H1 (cell line): ENCODE results near the gene KDSR. TPM values are rescaled to one million over a fixed set of nuclear protein-coding genes. Genes with fewer than 3 reads are reported as not detected.
A peak's percentile ranks its signal among the peaks of the same experiment; 100 is the strongest.

ENCODE experiments used
- CTCF ChIA-PET: fragments of 300-600 bp; sonication (Branson Sonifier 250); formaldehyde crosslinking; loops from one replicate; lab custom pipeline; 2021; ENCODE audit not compliant: partially characterized antibody; lab: Charles Lee
- POLR2A ChIA-PET: fragments of 300-600 bp; sonication (Branson Sonifier 250); formaldehyde crosslinking; loops from one replicate; lab custom pipeline; 2021; ENCODE audit warnings: inconsistent platforms; ENCODE audit not compliant: partially characterized antibody; lab: Charles Lee
- DNase-seq, 2 experiments: peaks; one replicate each; pipeline versions ENCODE4 v3.0.0 to v3.0.0-alpha.2; 2010 to 2022; ENCODE audit warnings: low spot score in 2 of 2, low read depth in 1 of 2, mixed read lengths in 1 of 2
- FAIRE-seq: peaks from 2 replicates; lab custom pipeline; 2011; peaks lifted over from hg19 to GRCh38; lab: Jason Lieb, UNC
- H2AFZ ChIP-seq: 2 replicates; pipeline ENCODE4 v1.8.1; 2012; ENCODE audit warnings: low read length, inconsistent platforms
- H2AK5ac ChIP-seq: 2 replicates; pipeline ENCODE4 v1.6.1; 2013; ENCODE audit warnings: low read depth, low read length
- H2BK120ac ChIP-seq: replicated peaks from 2 replicates; pipeline ENCODE3; 2013; ENCODE audit warnings: low read depth, low read length, inconsistent platforms
- H2BK12ac ChIP-seq: 2 replicates; pipeline ENCODE4 v1.6.1; 2013; ENCODE audit warnings: low read depth, low read length
- H2BK15ac ChIP-seq: 2 replicates; pipeline ENCODE4 v1.6.1; 2013; ENCODE audit warnings: low read length
- H2BK20ac ChIP-seq: 2 replicates; pipeline ENCODE4 v1.6.1; 2013; ENCODE audit warnings: low read length
- H2BK5ac ChIP-seq: 2 replicates; pipeline ENCODE4 v1.6.1; 2013; ENCODE audit warnings: low read depth, low read length
- H3K14ac ChIP-seq: 2 replicates; pipeline ENCODE4 v1.6.1; 2013; ENCODE audit warnings: inconsistent platforms; ENCODE audit not compliant: insufficient read length
- H3K18ac ChIP-seq: 2 replicates; pipeline ENCODE4 v1.6.1; 2013; ENCODE audit warnings: low read length; ENCODE audit errors: extremely low read depth
- H3K23ac ChIP-seq: 2 replicates; pipeline ENCODE4 v1.6.1; 2013; ENCODE audit warnings: inconsistent platforms; ENCODE audit not compliant: insufficient read length
- H3K23me2 ChIP-seq: 2 replicates; pipeline ENCODE4 v1.6.1; 2013; ENCODE audit warnings: low read depth, low read length
- H3K27ac ChIP-seq: 2 replicates; pipeline ENCODE4 v1.6.1; 2011; ENCODE audit warnings: low read depth, low read length, inconsistent platforms
- H3K27me3 ChIP-seq, 4 experiments: replicated peaks in 1 of 4; 1 replicate in 1 of 4; 2 replicates in 3 of 4; pipeline versions ENCODE4 v1.6.1 to v1.8.1; 2011 to 2013; ENCODE audit warnings: low read length in 3 of 4, mild to moderate bottlenecking in 3 of 4, inconsistent platforms in 2 of 4, mixed read lengths in 2 of 4, moderate library complexity in 1 of 4; ENCODE audit not compliant: control insufficient read depth in 3 of 4, insufficient read depth in 3 of 4; ENCODE audit errors: extremely low read depth in 1 of 4
- H3K36me3 ChIP-seq, 4 experiments: 2 replicates each; pipeline versions ENCODE4 v1.6.1 to v1.8.1; 2011 to 2013; ENCODE audit warnings: mild to moderate bottlenecking in 4 of 4, low read length in 3 of 4, moderate library complexity in 2 of 4, control low read depth in 1 of 4, inconsistent platforms in 1 of 4; ENCODE audit not compliant: insufficient read depth in 4 of 4, control insufficient read depth in 2 of 4
- H3K4ac ChIP-seq: replicated peaks from 2 replicates; pipeline ENCODE3; 2013; ENCODE audit warnings: low read length, low read depth, mixed read lengths, inconsistent platforms; ENCODE audit not compliant: insufficient read length
- H3K4me1 ChIP-seq, 4 experiments: replicated peaks in 1 of 4; 1 replicate in 1 of 4; 2 replicates in 3 of 4; pipeline versions ENCODE4 v1.6.1 to v1.8.1; 2011 to 2013; ENCODE audit warnings: low read length in 3 of 4, inconsistent platforms in 2 of 4, mixed read lengths in 1 of 4; ENCODE audit not compliant: insufficient read depth in 4 of 4, control insufficient read depth in 3 of 4
- H3K4me2 ChIP-seq, 2 experiments: 2 replicates each; pipeline versions ENCODE4 v1.6.1 to v1.8.1; 2011 to 2013; ENCODE audit warnings: low read depth in 2 of 2, low read length in 2 of 2, control low read depth in 1 of 2, inconsistent platforms in 1 of 2, mild to moderate bottlenecking in 1 of 2; ENCODE audit not compliant: insufficient read depth in 1 of 2
- H3K4me3 ChIP-seq, 4 experiments: fragments of 200-600, 300-600 bp in 1 of 4; sonication (generic), shearing (Covaris generic), sonication (Bioruptor Twin) in 1 of 4; 2 replicates each; pipeline versions ENCODE4 v1.5.1 to v1.8.1; 2011 to 2016; ENCODE audit warnings: low read length in 4 of 4, low read depth in 3 of 4, control low read depth in 2 of 4, inconsistent platforms in 2 of 4, mild to moderate bottlenecking in 2 of 4, mixed read lengths in 1 of 4, moderate library complexity in 1 of 4; ENCODE audit not compliant: insufficient read depth in 2 of 4; ENCODE audit errors: extremely low read depth in 1 of 4
- H3K56ac ChIP-seq: replicated peaks from 2 replicates; pipeline ENCODE3; 2013; ENCODE audit warnings: low read depth, mild to moderate bottlenecking, mixed read lengths, low read length, inconsistent platforms; ENCODE audit not compliant: insufficient read length
- H3K79me1 ChIP-seq: 2 replicates; pipeline ENCODE4 v1.6.1; 2013; ENCODE audit warnings: low read depth, low read length, control low read depth
- H3K79me2 ChIP-seq, 2 experiments: 2 replicates each; pipeline versions ENCODE4 v1.6.1 to v1.8.1; 2012 to 2013; ENCODE audit warnings: low read length in 2 of 2, mild to moderate bottlenecking in 2 of 2, inconsistent platforms in 1 of 2; ENCODE audit not compliant: insufficient read depth in 2 of 2, control insufficient read depth in 1 of 2
- H3K9ac ChIP-seq, 4 experiments: replicated peaks in 1 of 4; 1 replicate in 1 of 4; 2 replicates in 3 of 4; pipeline versions ENCODE4 v1.6.1 to v1.8.1; 2011 to 2013; ENCODE audit warnings: low read depth in 3 of 4, low read length in 3 of 4, control low read depth in 2 of 4, mild to moderate bottlenecking in 2 of 4, moderate library complexity in 2 of 4, inconsistent platforms in 1 of 4; ENCODE audit errors: extremely low read depth in 1 of 4
- H3K9me3 ChIP-seq, 2 experiments: 2 replicates each; pipeline versions ENCODE4 v1.6.1 to v1.8.1; 2012 to 2013; ENCODE audit warnings: mild to moderate bottlenecking in 2 of 2, moderate library complexity in 2 of 2, control low read depth in 1 of 2, inconsistent platforms in 1 of 2, low read depth in 1 of 2, low read length in 1 of 2, mixed read lengths in 1 of 2; ENCODE audit not compliant: insufficient read depth in 2 of 2
- H4K20me1 ChIP-seq, 2 experiments: replicated peaks in 1 of 2; 2 replicates each; pipeline versions ENCODE3 to v1.8.1; 2011 to 2013; ENCODE audit warnings: inconsistent platforms in 2 of 2, low read length in 2 of 2, mild to moderate bottlenecking in 1 of 2; ENCODE audit not compliant: insufficient read depth in 2 of 2, control insufficient read depth in 1 of 2
- H4K5ac ChIP-seq: 2 replicates; pipeline ENCODE4 v1.6.1; 2013; ENCODE audit warnings: low read length, low read depth, mixed read lengths, inconsistent platforms; ENCODE audit not compliant: insufficient read length
- H4K8ac ChIP-seq: 2 replicates; pipeline ENCODE4 v1.8.0; 2013; ENCODE audit warnings: mild to moderate bottlenecking, moderate library complexity, low read length, inconsistent platforms; ENCODE audit not compliant: insufficient read depth; ENCODE audit errors: extremely low read depth
- H4K91ac ChIP-seq: replicated peaks from 2 replicates; pipeline ENCODE3; 2013; ENCODE audit warnings: low read length, mixed read lengths, inconsistent platforms; ENCODE audit not compliant: insufficient read length
- ASH2L ChIP-seq: fragments of 200-600, 300-600 bp; sonication (generic); IDR thresholded peaks from one replicate; pipeline ENCODE4 v1.7.1; 2017; ENCODE audit warnings: low read length
- BRCA1 ChIP-seq: IDR thresholded peaks from 2 replicates; pipeline ENCODE4 v1.6.1; 2012; ENCODE audit warnings: low read depth, low read length, improper control_type of control experiment
- EP300 ChIP-seq, 2 experiments: IDR thresholded peaks; 1 replicate in 1 of 2; 2 replicates in 1 of 2; pipeline ENCODE4 v1.6.1; 2011 to 2012; ENCODE audit warnings: low read depth in 2 of 2, low read length in 2 of 2, mild to moderate bottlenecking in 2 of 2, borderline replicate concordance in 1 of 2, inconsistent platforms in 1 of 2, moderate library complexity in 1 of 2
- KDM4A ChIP-seq: IDR thresholded peaks from one replicate; pipeline ENCODE4 v1.7.1; 2012; ENCODE audit warnings: low read depth, mild to moderate bottlenecking, moderate library complexity, low read length, inconsistent platforms; ENCODE audit not compliant: severe bottlenecking
- NANOG ChIP-seq: IDR thresholded peaks from 2 replicates; pipeline ENCODE4 v1.6.1; 2011; ENCODE audit warnings: low read length, low read depth, mild to moderate bottlenecking, inconsistent platforms; ENCODE audit not compliant: insufficient read depth, poor library complexity, severe bottlenecking
- PHF8 ChIP-seq: fragments of 200-600 bp; sonication (generic); conservative IDR thresholded peaks from 2 replicates; pipeline ENCODE4 v1.7.1; 2012; ENCODE audit warnings: low read depth, mild to moderate bottlenecking, inconsistent platforms, low read length, moderate library complexity
- RXRA ChIP-seq: IDR thresholded peaks from 2 replicates; pipeline ENCODE4 v1.6.1; 2011; ENCODE audit warnings: low read depth, mild to moderate bottlenecking, low read length, moderate library complexity; ENCODE audit not compliant: insufficient read depth
- SIN3A ChIP-seq, 2 experiments: IDR thresholded peaks in 1 of 2; conservative IDR thresholded peaks in 1 of 2; 2 replicates each; pipeline ENCODE4 v1.6.1; 2011 to 2012; ENCODE audit warnings: low read length in 2 of 2, improper control_type of control experiment in 1 of 2, low read depth in 1 of 2, mild to moderate bottlenecking in 1 of 2
- SUZ12 ChIP-seq: fragments of 200-600 bp; sonication (generic); IDR thresholded peaks from 2 replicates; pipeline ENCODE4 v1.6.1; 2012; ENCODE audit warnings: mild to moderate bottlenecking, inconsistent platforms, low read length, moderate library complexity, mixed read lengths
- TAF1 ChIP-seq: IDR thresholded peaks from 2 replicates; pipeline ENCODE4 v1.6.1; 2011; ENCODE audit warnings: mild to moderate bottlenecking, low read depth, low read length
- WGBS, 2 experiments: shearing (Covaris generic) in 1 of 2; methylation state at CpG; one replicate each; pipeline versions ENCODE4 v1.1.6 to v1.1.7; 2013 to 2015; ENCODE audit warnings: low lambda C conversion rate in 2 of 2, mixed read lengths in 2 of 2, inconsistent platforms in 1 of 2, low coverage in 1 of 2, missing lambda C conversion rate in 1 of 2; ENCODE audit not compliant: insufficient replicate concordance in 2 of 2, insufficient coverage in 1 of 2, insufficient read length in 1 of 2; ENCODE audit errors: extremely low coverage in 1 of 2, missing lambda C conversion rate in 1 of 2; 5-methylcytosine and 5-hydroxymethylcytosine counted together
- polyA plus RNA-seq, 7 experiments: library from polyadenylated mRNA; depleted of rRNA in 3 of 7; stranded (reverse) in 5 of 7; unstranded in 2 of 7; fragments of >200 nt in 5 of 7; fragments of 200-250 nt in 2 of 7; gene quantifications; 1 replicate in 5 of 7; 2 replicates in 1 of 7; 4 replicates in 1 of 7; pipeline versions ENCODE4 v1.2.1 to v1.2.3, GENCODE V29; 2011 to 2013; ENCODE audit warnings: missing spikeins in 2 of 7, mixed read lengths in 2 of 7
- total RNA-seq: library from RNA; stranded (reverse); fragmentation: NEBNext Ultra II Directional; extraction: Animal tissue kit (Norgen Biotek cat#: 25700); gene quantifications from 2 replicates; pipeline ENCODE4 v1.2.1, GENCODE V29; 2021

KDSR gene
- total and polyA plus RNA-seq, 2 of the 8 experiments (the other 6 are each of a cell fraction or from before 2014, with no cell fraction given) = 12.4 to 50.5 TPM

DNA sequence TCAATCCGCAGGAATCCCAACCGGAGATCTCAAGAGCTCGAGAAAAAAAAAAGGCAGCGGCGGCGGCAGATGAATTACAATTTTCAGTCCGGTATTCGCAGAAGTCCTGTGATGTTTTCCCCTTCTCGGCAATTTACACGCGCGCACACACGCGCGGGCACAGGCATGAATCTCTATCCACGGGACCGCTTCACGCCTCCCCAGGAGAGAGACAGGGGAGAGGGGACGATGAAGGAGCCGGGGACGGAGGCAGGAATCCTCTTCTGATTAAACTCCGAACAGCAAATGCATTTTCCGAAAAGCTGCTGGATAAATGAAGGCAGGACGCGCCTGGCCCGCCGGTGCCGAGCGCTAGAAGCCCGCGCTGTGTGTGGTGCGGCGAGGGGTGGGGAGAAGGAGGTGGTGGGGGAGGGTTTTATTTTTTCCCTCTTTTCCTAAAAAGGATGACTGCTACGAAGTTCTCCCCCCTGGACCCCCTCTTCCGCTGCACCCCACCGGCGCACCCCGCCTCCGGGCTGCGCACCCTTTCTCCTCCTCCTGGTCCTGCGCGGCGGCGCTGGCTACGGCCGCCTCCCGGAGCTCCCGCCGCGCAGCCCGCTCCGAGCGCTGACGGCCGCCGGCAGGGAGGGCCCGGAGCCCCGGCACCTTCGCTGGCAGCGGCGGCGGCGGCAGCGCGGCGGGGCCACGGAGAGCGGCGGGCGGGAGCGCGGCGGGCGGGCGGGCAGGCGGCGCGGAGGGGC is 47.5 kb downstream of the KDSR start, which contains the start of gene BCL2:
TSS of gene BCL2 (minus strand) at position 387 of the 740 bp plus-strand sequence.
- peak within 1 kb of the TSS; percentile 49 for H3K56ac ChIP-seq
- H3K4me2 ChIP-seq = peak within 1 kb of the TSS; percentile 91 to 94
- H4K91ac ChIP-seq = peak within 1 kb of the TSS; percentile 73
- no peak within 1 kb of the TSS for H3K27ac ChIP-seq
- peak within 1 kb of the TSS; percentile 40; the same call in 1 of the 2 replicates for H4K8ac ChIP-seq
- TF ChIP-seq ASH2L (peak; percentile 37), BRCA1 (no peak), PHF8 (peak; percentile 30; the same call in 1 of the 2 replicates), TAF1 (0 out of 2 replicates have a peak, but pooled peaks have one; percentile 9), EP300 (IDR thresholded peaks at IDR 0.05; ENCODE audit: borderline replicate concordance in 1 of 2, low read depth in 2 of 2, low read length in 2 of 2) (no peak), KDM4A (peak; percentile 53), SUZ12 (no peak), SIN3A (conservative IDR thresholded peaks at IDR 0.05 in 1 of 2, IDR thresholded peaks at IDR 0.05 in 1 of 2; ENCODE audit: low read depth in 1 of 2, low read length in 2 of 2) (no peak), NANOG (no peak), RXRA (no peak)
- no peak within 1 kb of the TSS for H3K23ac ChIP-seq
- DNase-seq = peak in 1 of 2 experiments; percentile 62
- H2BK120ac ChIP-seq = no peak within 1 kb of the TSS
- H2BK5ac ChIP-seq = no peak within 1 kb of the TSS; the same call in 1 of the 2 replicates
- POLR2A ChIA-PET = interaction anchor here (0.7 to 1.0 kb wide), 2 partner anchors 8 to 1723 kb away, joined by 3 read pairs; no protein-coding TSS in a partner anchor
- peaks cover 0 to 3% of the 10 kb centered on the region in 2 experiments for H4K20me1 ChIP-seq
- H4K5ac ChIP-seq = no peak within 1 kb of the TSS
- H3K18ac ChIP-seq = peak within 1 kb of the TSS; percentile 7; the same call in 1 of the 2 replicates
- no peak within 1 kb of the TSS for H3K4ac ChIP-seq
- no peak for FAIRE-seq
- H3K79me2 ChIP-seq = no peaks in the 10 kb centered on the region; a peak in 1 of 4 replicates
- H3K9me3 ChIP-seq = no peaks in the 10 kb centered on the region
- peak within 1 kb of the TSS; percentile 94; the same call in 1 of the 2 replicates for H2AFZ ChIP-seq
- peak within 1 kb of the TSS; percentile 60 to 77 (median 72); a peak in 6 of 7 replicates for H3K9ac ChIP-seq
- H3K23me2 ChIP-seq = peaks cover 9% of the 10 kb centered on the region; the same call in 1 of the 2 replicates
- CTCF ChIA-PET = interaction anchor here (0.6 to 3.5 kb wide), 15 partner anchors 13 to 303 kb away, joined by 3 to 46 read pairs (median 7); no protein-coding TSS in a partner anchor
- no peaks in the 10 kb centered on the region for H3K79me1 ChIP-seq
- H2BK20ac ChIP-seq = no peak within 1 kb of the TSS
- H3K27me3 ChIP-seq = peaks cover 0 to 37% (median 22%) of the 10 kb centered on the region in 4 experiments; a peak in 6 of 7 replicates
- H3K36me3 ChIP-seq = no peaks in the 10 kb centered on the region
- H2AK5ac ChIP-seq = no peak within 1 kb of the TSS
- 2% methylated on average over 15 of the region's 78 CpGs; no CpG with 5 or more reads in 1 of the 2 experiments for WGBS, 2 experiments
- H3K14ac ChIP-seq = no peak within 1 kb of the TSS
- peaks cover 4 to 10% (median 8%) of the 10 kb centered on the region in 4 experiments; a peak in 4 of 7 replicates for H3K4me1 ChIP-seq
- peak within 1 kb of the TSS; percentile 88; the same call in 1 of the 2 replicates for H2BK15ac ChIP-seq
- H2BK12ac ChIP-seq = peak within 1 kb of the TSS; percentile 35; the same call in 1 of the 2 replicates
- H3K4me3 ChIP-seq = peak within 1 kb of the TSS; percentile 43 to 77 (median 66)
